Omental fat pad (tissue), 4 donors: Measurements from ENCODE around the gene TXNL1. TPM values are rescaled to one million over a fixed set of nuclear protein-coding genes. Genes with fewer than 3 reads are reported as not detected.
A peak's percentile ranks its signal among the peaks of the same experiment; 100 is the strongest.
"Not testable (repeated sequence)": the region's sequence is repeated elsewhere in the genome, so short reads cannot be mapped to it uniquely, and the experiment has no call there.

Experiments used
- ATAC-seq: fragments of 150-250 bp; one replicate; pipeline ENCODE4 v1.9.1; 2016; ENCODE audit warnings: mild to moderate bottlenecking, moderate library complexity; ENCODE audit not compliant: low FRiP score
- DNase-seq: peaks from one replicate; pipeline ENCODE4 v3.0.0-alpha.2; 2019; ENCODE audit warnings: low spot score
- total RNA-seq, 4 donors: library from RNA; depleted of rRNA; stranded (reverse); fragments of >200 nt; gene quantifications; one replicate each; pipeline ENCODE4 v1.1.0, GENCODE V29; 2016
- TF ChIP-seq, protein P1 (sequence below), 3 donors: fragments of 450-650 bp; IDR thresholded peaks; one replicate each; pipeline ENCODE4 v1.5.1; 2016 to 2017; ENCODE audit warnings: antibody characterized with exemption in 3 of 3, mild to moderate bottlenecking in 3 of 3, moderate library complexity in 2 of 3

The TXNL1 gene
- total RNA-seq, 4 donors from 2014 or later: 31.4 to 47.4 (median 41.1) TPM

DNA sequence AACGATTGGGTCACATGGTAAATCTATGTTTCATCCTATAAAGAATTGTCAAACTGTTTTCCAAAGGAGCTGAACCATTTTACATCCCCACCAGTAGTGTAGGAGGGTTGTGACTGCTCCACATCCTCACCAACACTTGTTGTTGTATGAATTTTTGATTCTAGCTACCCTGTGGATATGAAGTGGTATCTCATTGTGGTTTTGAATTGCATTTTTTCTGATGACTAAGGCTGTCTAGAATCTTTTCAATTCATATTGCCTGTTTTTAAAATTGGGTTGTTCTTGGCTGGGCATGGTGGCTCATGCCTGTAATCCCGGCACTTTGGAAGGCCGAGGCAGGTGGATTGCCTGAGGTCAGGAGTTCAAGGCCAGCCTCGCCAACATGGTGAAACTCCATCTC, 44.5 kb downstream of the TXNL1 start:
- ATAC-seq (no peak), DNase-seq (no peak)
- TF ChIP-seq, protein P1, sequence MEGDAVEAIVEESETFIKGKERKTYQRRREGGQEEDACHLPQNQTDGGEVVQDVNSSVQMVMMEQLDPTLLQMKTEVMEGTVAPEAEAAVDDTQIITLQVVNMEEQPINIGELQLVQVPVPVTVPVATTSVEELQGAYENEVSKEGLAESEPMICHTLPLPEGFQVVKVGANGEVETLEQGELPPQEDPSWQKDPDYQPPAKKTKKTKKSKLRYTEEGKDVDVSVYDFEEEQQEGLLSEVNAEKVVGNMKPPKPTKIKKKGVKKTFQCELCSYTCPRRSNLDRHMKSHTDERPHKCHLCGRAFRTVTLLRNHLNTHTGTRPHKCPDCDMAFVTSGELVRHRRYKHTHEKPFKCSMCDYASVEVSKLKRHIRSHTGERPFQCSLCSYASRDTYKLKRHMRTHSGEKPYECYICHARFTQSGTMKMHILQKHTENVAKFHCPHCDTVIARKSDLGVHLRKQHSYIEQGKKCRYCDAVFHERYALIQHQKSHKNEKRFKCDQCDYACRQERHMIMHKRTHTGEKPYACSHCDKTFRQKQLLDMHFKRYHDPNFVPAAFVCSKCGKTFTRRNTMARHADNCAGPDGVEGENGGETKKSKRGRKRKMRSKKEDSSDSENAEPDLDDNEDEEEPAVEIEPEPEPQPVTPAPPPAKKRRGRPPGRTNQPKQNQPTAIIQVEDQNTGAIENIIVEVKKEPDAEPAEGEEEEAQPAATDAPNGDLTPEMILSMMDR (IDR thresholded peaks at IDR 0.05): no peak

DNA sequence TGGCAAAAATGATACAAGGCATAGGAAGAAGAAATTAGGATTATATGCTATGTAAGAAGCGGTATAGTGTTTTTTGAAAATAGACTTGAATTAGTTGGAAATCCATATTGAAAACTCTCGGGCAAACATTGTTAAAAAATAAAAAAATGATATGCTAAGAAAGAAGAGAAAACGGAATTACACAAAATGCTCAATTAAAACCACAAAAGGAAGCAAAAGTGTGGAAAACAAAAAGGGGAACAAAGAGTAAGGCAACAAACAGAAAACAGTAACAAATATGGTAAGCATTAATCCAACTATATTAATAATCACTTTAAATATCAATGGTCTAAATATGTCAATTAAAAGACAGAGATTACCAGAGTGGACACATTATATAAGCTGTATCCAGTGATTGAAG, 58.4 kb downstream of the TXNL1 start:
- TF ChIP-seq, protein P1 (IDR thresholded peaks at IDR 0.05): no peak
- ATAC-seq (no peak), DNase-seq (no peak)

DNA sequence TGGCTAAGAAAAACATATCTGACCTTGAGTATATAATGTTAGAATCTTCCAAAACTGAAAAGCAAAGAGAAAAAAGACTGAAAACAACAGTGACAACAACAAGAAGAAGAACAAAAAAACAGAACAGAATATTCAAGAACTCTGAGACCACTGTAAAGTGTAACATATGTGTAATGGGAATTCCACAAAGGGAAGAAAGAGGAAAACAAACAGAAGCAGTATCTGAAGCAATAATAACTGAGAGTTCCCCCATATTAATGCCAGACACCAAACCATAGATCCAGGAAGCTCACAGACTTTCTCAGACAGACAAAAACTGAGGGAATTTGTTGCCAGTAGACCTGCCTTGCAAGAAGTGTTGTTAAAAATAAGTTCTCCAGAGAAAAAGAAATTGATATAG, 58.9 kb downstream of the TXNL1 start:
- ATAC-seq: no peak
- no peak for DNase-seq
- TF ChIP-seq, protein P1 (IDR thresholded peaks at IDR 0.05): no peak

DNA sequence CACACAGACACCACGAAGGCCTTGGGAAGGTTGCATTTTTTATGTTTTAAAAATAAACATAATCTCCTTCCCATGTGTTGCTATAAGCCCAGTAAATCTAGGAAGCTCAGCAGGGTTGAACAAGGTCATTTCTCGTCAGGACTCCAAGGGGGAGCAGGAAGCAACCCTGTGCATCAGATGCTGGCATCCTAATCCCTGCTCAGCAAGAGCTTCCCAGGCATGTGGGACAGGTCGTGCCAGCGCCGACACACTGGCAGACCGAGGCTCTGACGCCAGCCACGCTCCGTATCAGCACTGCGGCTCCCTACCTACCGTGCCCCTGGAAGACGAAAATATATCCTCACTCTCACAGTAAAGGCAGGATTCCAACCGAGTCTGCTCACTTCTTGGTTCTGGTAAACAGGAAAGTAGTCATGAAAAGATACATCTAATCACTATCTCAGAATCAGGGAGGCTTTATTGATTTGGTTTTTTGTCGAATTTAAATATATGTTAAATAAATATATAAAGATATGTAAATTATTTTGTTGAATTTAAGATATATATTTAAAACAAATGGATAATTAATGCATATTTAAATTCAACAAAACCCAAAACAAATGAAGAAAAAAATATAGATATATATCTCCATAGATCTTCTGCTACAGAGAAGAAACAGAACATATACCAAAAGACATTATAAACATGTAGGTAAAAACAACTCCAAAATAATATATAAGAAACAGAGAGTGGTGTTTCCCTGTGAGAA, 61.4 kb downstream of the TXNL1 start:
- TF ChIP-seq, protein P1 (IDR thresholded peaks at IDR 0.05): no peak
- no peak for DNase-seq
- ATAC-seq: no peak

- ATAC-seq (peak; percentile 80), DNase-seq (no peak)
- TF ChIP-seq, protein P1 (IDR thresholded peaks at IDR 0.05): peak in 1 of 3 donors; percentile 20
These were observed 62.4 kb downstream of the TXNL1 start for GRCh38 chr18:56575819-56576663.

GRCh38 chr18:56574861-56575260, 63.5 kb downstream of the TXNL1 start:
- DNase-seq: no peak
- no peak for ATAC-seq
- TF ChIP-seq, protein P1 (IDR thresholded peaks at IDR 0.05): no peak

- not testable (repeated sequence) for DNase-seq, ATAC-seq
These were observed 66.1 kb downstream of the TXNL1 start for GRCh38 chr18:56572267-56572666.
